ENCODE results near the gene RIC3.

The RIC3 gene

GRCh38 chr11:8060146-8060719, 108.6 kb downstream of the RIC3 start:
- no peak for DNase-seq
- Histone ChIP-seq H3K4me1 (ENCODE audit: low read length) (no peaks in the 10 kb centered on the region), H3K27ac (ENCODE audit: low read length) (no peak overlapping the region), H3K9ac (ENCODE audit: low read length) (no peak overlapping the region), H4K20me1 (ENCODE audit: insufficient read depth, low read length) (no peaks in the 10 kb centered on the region), H3F3A (ENCODE audit: insufficient read depth, low read length) (no peaks in the 10 kb centered on the region), H3K9me3 (replicated peaks; ENCODE audit: insufficient read depth, low read length) (no peaks in the 10 kb centered on the region), H3K36me3 (replicated peaks; ENCODE audit: insufficient read depth, low read length) (no peaks in the 10 kb centered on the region), H3K9me2 (replicated peaks; ENCODE audit: insufficient read depth, low read length) (no peaks in the 10 kb centered on the region), H3K4me2 (ENCODE audit: low read depth, low read length) (no peak overlapping the region), H3K79me2 (ENCODE audit: low read length) (no peaks in the 10 kb centered on the region), H3K27me3 (replicated peaks; ENCODE audit: insufficient read depth, low read length) (no peaks in the 10 kb centered on the region), H3K4me3 (ENCODE audit: low read length) (no peak overlapping the region), H2AFZ (ENCODE audit: low read length) (no peak overlapping the region)
- no peak for TF ChIP-seq CTCF (IDR thresholded peaks at IDR 0.05; ENCODE audit: low read length)
- no peak for TF ChIP-seq EZH2phosphoT487 (IDR thresholded peaks at IDR 0.05; ENCODE audit: low read length)
- no peak for TF ChIP-seq EZH2 (optimal IDR thresholded peaks at IDR 0.05; ENCODE audit: low read depth, low read length)

DNA sequence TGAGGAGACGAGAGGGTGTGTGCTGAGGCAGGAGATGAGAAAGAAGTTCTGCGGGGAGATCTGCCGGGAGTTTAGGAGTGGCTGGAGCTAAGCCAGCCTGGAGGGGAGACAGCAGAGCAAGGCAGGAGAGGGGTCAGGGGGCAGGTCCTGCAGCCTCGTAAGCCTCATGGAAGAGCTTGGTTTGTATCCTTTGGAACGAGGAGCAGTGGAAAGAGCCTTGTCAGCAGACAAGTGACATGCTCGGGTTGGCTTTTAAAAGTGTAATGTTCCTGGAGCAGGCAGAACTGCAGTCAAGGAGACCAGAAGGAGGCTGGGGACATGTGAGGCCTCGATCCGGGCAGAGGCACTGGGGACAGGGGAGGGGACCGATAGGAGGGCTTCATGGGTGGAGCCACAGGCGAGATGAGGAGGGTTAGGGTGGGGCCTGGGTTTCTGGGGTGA, 109.2 kb downstream of the RIC3 start:
- no peaks in the 10 kb centered on the region for H3K79me2 ChIP-seq (ENCODE audit: low read length)
- no peak for TF ChIP-seq CTCF (IDR thresholded peaks at IDR 0.05; ENCODE audit: low read length)
- no peak for TF ChIP-seq EZH2 (optimal IDR thresholded peaks at IDR 0.05; ENCODE audit: low read depth, low read length)
- TF ChIP-seq EZH2phosphoT487 (IDR thresholded peaks at IDR 0.05; ENCODE audit: low read length) = no peak
- no peak overlapping the region for H3K9ac ChIP-seq (ENCODE audit: low read length)
- H3K4me2 ChIP-seq (ENCODE audit: low read depth, low read length) = no peak overlapping the region
- H3K27me3 ChIP-seq (replicated peaks; ENCODE audit: insufficient read depth, low read length) = no peaks in the 10 kb centered on the region
- no peak overlapping the region for H3K27ac ChIP-seq (ENCODE audit: low read length)
- no peak overlapping the region for H3K4me3 ChIP-seq (ENCODE audit: low read length)
- no peaks in the 10 kb centered on the region for H3K36me3 ChIP-seq (replicated peaks; ENCODE audit: insufficient read depth, low read length)
- no peaks in the 10 kb centered on the region for H3K9me2 ChIP-seq (replicated peaks; ENCODE audit: insufficient read depth, low read length)
- H3K9me3 ChIP-seq (replicated peaks; ENCODE audit: insufficient read depth, low read length) = no peaks in the 10 kb centered on the region
- no peaks in the 10 kb centered on the region for H3F3A ChIP-seq (ENCODE audit: insufficient read depth, low read length)
- no peak for DNase-seq
- H3K4me1 ChIP-seq (ENCODE audit: low read length) = no peaks in the 10 kb centered on the region
- no peaks in the 10 kb centered on the region for H4K20me1 ChIP-seq (ENCODE audit: insufficient read depth, low read length)
- no peak overlapping the region for H2AFZ ChIP-seq (ENCODE audit: low read length)

- Histone ChIP-seq H3K4me2 (ENCODE audit: low read depth, low read length) (no peak overlapping the region), H3K27me3 (replicated peaks; ENCODE audit: insufficient read depth, low read length) (no peaks in the 10 kb centered on the region), H3K9me2 (replicated peaks; ENCODE audit: insufficient read depth, low read length) (no peaks in the 10 kb centered on the region), H4K20me1 (ENCODE audit: insufficient read depth, low read length) (no peaks in the 10 kb centered on the region), H3K36me3 (replicated peaks; ENCODE audit: insufficient read depth, low read length) (no peaks in the 10 kb centered on the region), H3K4me1 (ENCODE audit: low read length) (no peaks in the 10 kb centered on the region), H3F3A (ENCODE audit: insufficient read depth, low read length) (no peaks in the 10 kb centered on the region), H3K9me3 (replicated peaks; ENCODE audit: insufficient read depth, low read length) (no peaks in the 10 kb centered on the region), H2AFZ (ENCODE audit: low read length) (no peak overlapping the region), H3K9ac (ENCODE audit: low read length) (no peak overlapping the region), H3K27ac (ENCODE audit: low read length) (no peak overlapping the region), H3K79me2 (ENCODE audit: low read length) (no peaks in the 10 kb centered on the region), H3K4me3 (ENCODE audit: low read length) (no peak overlapping the region)
- no peak for DNase-seq
- no peak for TF ChIP-seq EZH2phosphoT487 (IDR thresholded peaks at IDR 0.05; ENCODE audit: low read length)
- no peak for TF ChIP-seq EZH2 (optimal IDR thresholded peaks at IDR 0.05; ENCODE audit: low read depth, low read length)
- TF ChIP-seq CTCF (IDR thresholded peaks at IDR 0.05; ENCODE audit: low read length) = no peak
These were observed 109.8 kb downstream of the RIC3 start for GRCh38 chr11:8059030-8059429.

Measured in MM.1S (cell line).